NCI-H748 treated with DMSO at 0.1 percent for 48 hours (cell line): ENCODE data around the gene NHLH1.

Source experiments
- DNase-seq: peaks from one replicate; lab custom pipeline; 2025; lab: John Stamatoyannopoulos, UW

Gene NHLH1

GRCh38 chr1:160411271-160412027, 44.6 kb downstream of the NHLH1 start:
- DNase-seq, result no peak

GRCh38 chr1:160412028-160412362, 45.1 kb downstream of the NHLH1 start:
- no peak for DNase-seq

- no peak for DNase-seq
These were observed 46.8 kb downstream of the NHLH1 start for GRCh38 chr1:160413716-160414115.

GRCh38 chr1:160414881-160415280, 48.0 kb downstream of the NHLH1 start:
- DNase-seq, result no peak

GRCh38 chr1:160415696-160416290, 48.9 kb downstream of the NHLH1 start:
- no peak for DNase-seq

GRCh38 chr1:160416369-160416768, 49.5 kb downstream of the NHLH1 start:
- no peak for DNase-seq

- no peak for DNase-seq
These were observed 51.6 kb downstream of the NHLH1 start for GRCh38 chr1:160418483-160418882.

- no peak for DNase-seq
These were observed 52.4 kb downstream of the NHLH1 start for GRCh38 chr1:160419150-160419837.

GRCh38 chr1:160419838-160420169, 52.9 kb downstream of the NHLH1 start:
- DNase-seq, result no peak

- no peak for DNase-seq
These were observed 54.3 kb downstream of the NHLH1 start for GRCh38 chr1:160420881-160421842.

- DNase-seq, result no peak
These were observed 55.0 kb downstream of the NHLH1 start for GRCh38 chr1:160421881-160422280.
